Lower leg skin (tissue), 4 donors: Measurements from ENCODE around the gene MYO1B. TPM values are rescaled to one million over a fixed set of nuclear protein-coding genes. Genes with fewer than 3 reads are reported as not detected.

Source experiments
- DNase-seq, 2 donors: peaks; one replicate each; pipeline ENCODE4 v3.0.0-alpha.2; 2019; ENCODE audit warnings: low spot score in 2 of 2
- H3K4me3 ChIP-seq: fragments of 200-600 bp; sonication (generic); 2 replicates; pipeline ENCODE4 v1.5.1; 2017; ENCODE audit warnings: mild to moderate bottlenecking, low read depth; ENCODE audit not compliant: poor library complexity, severe bottlenecking
- CTCF ChIP-seq, 3 donors: fragments of 450-650 bp; IDR thresholded peaks; one replicate each; pipeline ENCODE4 v1.5.1; 2016; ENCODE audit warnings: antibody characterized with exemption in 3 of 3, mild to moderate bottlenecking in 3 of 3, moderate library complexity in 2 of 3
- POLR2A ChIP-seq, 2 donors: fragments of 450-650 bp; IDR thresholded peaks; one replicate each; pipeline ENCODE4 v1.6.1; 2016 to 2017; ENCODE audit warnings: antibody characterized with exemption in 2 of 2, mild to moderate bottlenecking in 1 of 2, moderate library complexity in 1 of 2
- WGBS, 2 donors: methylation state at CpG; one replicate each; pipeline ENCODE4 v1.1.5; 2018; 5-methylcytosine and 5-hydroxymethylcytosine counted together
- intact Hi-C: fragments of 100-400 bp; cut with DNase I; formaldehyde crosslinking; loops from one replicate; pipeline ENCODE4 v1.15.0; 2023; ENCODE audit warnings: low total_unique reads
- total RNA-seq, 4 donors: library from RNA; depleted of rRNA; stranded (reverse); fragments of >200 nt; gene quantifications; one replicate each; pipeline ENCODE4 v1.1.0, GENCODE V29; 2016

The MYO1B gene
- total RNA-seq, 4 donors from 2014 or later: 24.6 to 53.0 (median 36.9) TPM

GRCh38 chr2:191213333-191213732 is 31.9 kb upstream of the MYO1B start:
- TF ChIP-seq CTCF (IDR thresholded peaks at IDR 0.05) (no peak), POLR2A (IDR thresholded peaks at IDR 0.05) (no peak)
- no peak for DNase-seq
- no peak overlapping the region for H3K4me3 ChIP-seq
- intact Hi-C loops: no loop called here

GRCh38 chr2:191215230-191215629 is 30.0 kb upstream of the MYO1B start:
- TF ChIP-seq POLR2A (IDR thresholded peaks at IDR 0.05): no peak
- no peak for TF ChIP-seq CTCF (IDR thresholded peaks at IDR 0.05)
- DNase-seq: no peak
- no peak overlapping the region for H3K4me3 ChIP-seq
- 66 to 67% methylated on average over 1 of the region's 1 CpG for WGBS, 2 donors
- intact Hi-C loops: no loop called here

DNA sequence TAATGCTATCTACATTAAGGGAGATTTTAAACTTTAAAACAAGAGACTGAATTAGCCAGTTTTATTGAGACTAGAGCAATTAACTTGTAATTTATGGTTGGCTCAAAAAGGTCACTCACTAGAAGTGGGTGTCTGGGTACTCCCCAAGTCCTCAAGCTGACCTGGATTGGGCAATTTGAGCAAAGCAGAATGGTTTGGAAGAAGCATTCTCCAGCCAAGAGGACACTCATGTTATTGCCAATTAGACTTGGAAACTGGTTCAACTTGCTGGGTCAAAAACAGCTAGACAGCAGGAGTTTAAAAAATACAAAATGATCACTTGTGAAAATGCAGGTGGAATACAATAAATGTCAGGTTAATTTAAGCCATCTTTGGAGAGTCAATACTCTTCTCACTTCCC is 29.5 kb upstream of the MYO1B start:
- intact Hi-C loops: no loop called here
- no peak for DNase-seq
- TF ChIP-seq POLR2A (IDR thresholded peaks at IDR 0.05) (no peak), CTCF (IDR thresholded peaks at IDR 0.05) (no peak)
- H3K4me3 ChIP-seq: no peak overlapping the region

GRCh38 chr2:191217580-191217979 is 27.6 kb upstream of the MYO1B start:
- no peak for DNase-seq
- 5 to 22% methylated on average over 1 of the region's 1 CpG for WGBS, 2 donors
- no peak for TF ChIP-seq POLR2A (IDR thresholded peaks at IDR 0.05)
- TF ChIP-seq CTCF (IDR thresholded peaks at IDR 0.05): no peak
- intact Hi-C loops: no loop called here
- no peak overlapping the region for H3K4me3 ChIP-seq

GRCh38 chr2:191218292-191218898 is 26.8 kb upstream of the MYO1B start:
- 53 to 63% methylated on average over 5 of the region's 5 CpGs for WGBS, 2 donors
- intact Hi-C loops: no loop called here
- no peak for DNase-seq
- no peak for TF ChIP-seq POLR2A (IDR thresholded peaks at IDR 0.05)
- TF ChIP-seq CTCF (IDR thresholded peaks at IDR 0.05): no peak
- H3K4me3 ChIP-seq: no peak overlapping the region

DNA sequence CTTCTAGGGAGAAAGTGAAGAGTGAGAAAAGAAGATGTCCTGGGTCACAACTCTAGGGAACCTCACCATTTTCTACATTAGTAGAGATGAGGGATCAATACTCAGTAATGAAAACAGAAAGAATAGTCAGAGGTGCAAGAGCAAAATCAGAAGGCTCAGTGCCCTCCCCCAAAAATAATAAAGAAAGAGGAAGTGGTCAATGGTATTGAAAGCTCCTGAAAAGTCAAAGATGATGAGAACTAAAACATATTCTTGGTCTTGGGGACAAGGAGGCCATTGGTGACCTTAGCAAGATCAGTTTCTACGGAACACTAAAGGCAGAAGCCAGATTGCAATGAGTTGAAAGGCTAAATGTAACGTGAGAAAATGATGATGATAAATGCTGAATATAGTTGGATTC is 24.5 kb upstream of the MYO1B start:
- WGBS, 2 donors: 88 to 89% methylated on average over 2 of the region's 2 CpGs
- TF ChIP-seq POLR2A (IDR thresholded peaks at IDR 0.05) (no peak), CTCF (IDR thresholded peaks at IDR 0.05) (no peak)
- intact Hi-C loops: no loop called here
- DNase-seq: no peak
- H3K4me3 ChIP-seq: no peak overlapping the region
